Vagina (tissue), 2 donors: Measurements from ENCODE around the gene GTF2B.

Experiments used
- POLR2A ChIP-seq, 2 donors: fragments of 450-650 bp; IDR thresholded peaks; one replicate each; pipeline ENCODE4 v1.6.1; 2017; ENCODE audit warnings: antibody characterized with exemption in 2 of 2, mild to moderate bottlenecking in 2 of 2, moderate library complexity in 2 of 2
- TF ChIP-seq, protein P1 (sequence below), 3 experiments: fragments of 450-650 bp in 2 of 3; fragments of 200-600 bp in 1 of 3; sonication (generic) in 1 of 3; IDR thresholded peaks; one replicate each; pipeline ENCODE4 v1.5.1; 2017 to 2019; ENCODE audit warnings: antibody characterized with exemption in 3 of 3, mild to moderate bottlenecking in 2 of 3, moderate library complexity in 2 of 3

- TF ChIP-seq, protein P1, sequence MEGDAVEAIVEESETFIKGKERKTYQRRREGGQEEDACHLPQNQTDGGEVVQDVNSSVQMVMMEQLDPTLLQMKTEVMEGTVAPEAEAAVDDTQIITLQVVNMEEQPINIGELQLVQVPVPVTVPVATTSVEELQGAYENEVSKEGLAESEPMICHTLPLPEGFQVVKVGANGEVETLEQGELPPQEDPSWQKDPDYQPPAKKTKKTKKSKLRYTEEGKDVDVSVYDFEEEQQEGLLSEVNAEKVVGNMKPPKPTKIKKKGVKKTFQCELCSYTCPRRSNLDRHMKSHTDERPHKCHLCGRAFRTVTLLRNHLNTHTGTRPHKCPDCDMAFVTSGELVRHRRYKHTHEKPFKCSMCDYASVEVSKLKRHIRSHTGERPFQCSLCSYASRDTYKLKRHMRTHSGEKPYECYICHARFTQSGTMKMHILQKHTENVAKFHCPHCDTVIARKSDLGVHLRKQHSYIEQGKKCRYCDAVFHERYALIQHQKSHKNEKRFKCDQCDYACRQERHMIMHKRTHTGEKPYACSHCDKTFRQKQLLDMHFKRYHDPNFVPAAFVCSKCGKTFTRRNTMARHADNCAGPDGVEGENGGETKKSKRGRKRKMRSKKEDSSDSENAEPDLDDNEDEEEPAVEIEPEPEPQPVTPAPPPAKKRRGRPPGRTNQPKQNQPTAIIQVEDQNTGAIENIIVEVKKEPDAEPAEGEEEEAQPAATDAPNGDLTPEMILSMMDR (IDR thresholded peaks at IDR 0.05) = no peak
- peak; percentile 5 to 73 for TF ChIP-seq POLR2A (IDR thresholded peaks at IDR 0.05)
These were observed at the start of gene GTF2B for GRCh38 chr1:88891318-88891950.
